Right cardiac atrium (tissue), 5 donors: ENCODE results near the gene ARHGEF38. TPM values are rescaled to one million over a fixed set of nuclear protein-coding genes. Genes with fewer than 3 reads are reported as not detected.

ENCODE experiments used
- ATAC-seq, 2 donors: fragments of 200-7000 bp; cut with Tn5 transposase; one replicate each; pipeline versions ENCODE4 v1.8.0 to v1.9.1; 2020; ENCODE audit warnings: moderate library complexity in 2 of 2, mild to moderate bottlenecking in 1 of 2
- DNase-seq, 3 donors: peaks; one replicate each; pipeline ENCODE4 v3.0.0-alpha.2; 2020
- H3K27ac ChIP-seq: one replicate; pipeline ENCODE4 v1.5.1; 2013; ENCODE audit warnings: mild to moderate bottlenecking, low read length, control low read depth, moderate library complexity
- H3K27me3 ChIP-seq: one replicate; pipeline ENCODE4 v1.6.1; 2013; ENCODE audit not compliant: control insufficient read depth, insufficient read depth
- H3K4me1 ChIP-seq: one replicate; pipeline ENCODE4 v1.6.1; 2013; ENCODE audit warnings: low read length; ENCODE audit not compliant: control insufficient read depth, insufficient read depth
- H3K4me3 ChIP-seq: one replicate; pipeline ENCODE4 v1.5.1; 2013; ENCODE audit warnings: low read length, control low read depth
- H3K9me3 ChIP-seq: one replicate; pipeline ENCODE4 v1.6.1; 2013; ENCODE audit warnings: low read length; ENCODE audit not compliant: control insufficient read depth
- WGBS: extraction: QIAGEN DNeasy Blood & Tissue Kit; methylation state at CpG from one replicate; pipeline ENCODE4 v1.1.7; 2013; 5-methylcytosine and 5-hydroxymethylcytosine counted together
- intact Hi-C, 4 donors: fragments of 100-400 bp; cut with DNase I; formaldehyde crosslinking; loops; one replicate each; pipeline versions ENCODE4 v1.11.0 to v1.14.0; 2022 to 2023
- polyA plus RNA-seq: library from polyadenylated mRNA; stranded (reverse); fragments of 200-250 nt; gene quantifications from one replicate; pipeline ENCODE4 v1.2.3, GENCODE V29; 2013
- total RNA-seq, 4 donors: library from RNA; stranded (reverse); fragmentation: NEBNext Ultra II Directional; extraction: Animal tissue kit (Norgen Biotek cat#: 25700); gene quantifications; one replicate each; pipeline ENCODE4 v1.2.1, GENCODE V29; 2021
- donor health status: healthy with polysubstance abuse.
- donor health status: DM: no; HTN: yes; CAD: no.
- donor health status: DM: no; HTN: no; CAD: no.
- donor health status: DM: no; HTN: yes; CAD: no; lungs with severe emphysema.
- donor health status: DM: yes; HTN: yes; CAD: no.

ARHGEF38 gene
- total and polyA plus RNA-seq, 5 donors, result not detected

- Histone ChIP-seq H3K4me1 (no peaks in the 10 kb centered on the region), H3K27ac (no peak overlapping the region), H3K27me3 (no peaks in the 10 kb centered on the region), H3K4me3 (no peak overlapping the region), H3K9me3 (no peaks in the 10 kb centered on the region)
- DNase-seq (no peak), ATAC-seq (no peak)
- WGBS, result 54% methylated on average over 3 of the region's 3 CpGs
- intact Hi-C loops, result no loop called here
Observed at GRCh38 chr4:105558277-105558676, 5.9 kb downstream of the ARHGEF38 start.

- intact Hi-C loops, result no loop called here
- Histone ChIP-seq H3K9me3 (no peaks in the 10 kb centered on the region), H3K27ac (no peak overlapping the region), H3K27me3 (no peaks in the 10 kb centered on the region), H3K4me3 (no peak overlapping the region), H3K4me1 (no peaks in the 10 kb centered on the region)
- WGBS, result 47% methylated on average over 1 of the region's 1 CpG
- no peak for DNase-seq
- no peak for ATAC-seq
Observed at GRCh38 chr4:105560421-105560848, 8.0 kb downstream of the ARHGEF38 start.

- Histone ChIP-seq H3K9me3 (no peaks in the 10 kb centered on the region), H3K27me3 (no peaks in the 10 kb centered on the region), H3K4me3 (no peak overlapping the region), H3K4me1 (no peaks in the 10 kb centered on the region), H3K27ac (no peak overlapping the region)
- intact Hi-C loops, result no loop called here
- DNase-seq, result no peak
- ATAC-seq, result no peak
- WGBS, result 67% methylated on average over 1 of the region's 1 CpG
Observed at GRCh38 chr4:105563352-105563751, 10.9 kb downstream of the ARHGEF38 start.

- no peak overlapping the region for H3K4me3 ChIP-seq
- 55% methylated on average over 1 of the region's 1 CpG for WGBS
- ATAC-seq, result no peak
- intact Hi-C loops, result no loop called here
- no peak for DNase-seq
- no peaks in the 10 kb centered on the region for H3K9me3 ChIP-seq
- no peak overlapping the region for H3K27ac ChIP-seq
- H3K4me1 ChIP-seq, result no peaks in the 10 kb centered on the region
- no peaks in the 10 kb centered on the region for H3K27me3 ChIP-seq
Observed at GRCh38 chr4:105568584-105568983, 16.2 kb downstream of the ARHGEF38 start.

GRCh38 chr4:105569057-105569865, 16.8 kb downstream of the ARHGEF38 start:
- Histone ChIP-seq H3K4me3 (no peak overlapping the region), H3K9me3 (no peaks in the 10 kb centered on the region), H3K27ac (no peak overlapping the region), H3K27me3 (no peaks in the 10 kb centered on the region), H3K4me1 (no peaks in the 10 kb centered on the region)
- DNase-seq, result no peak
- WGBS, result 72% methylated on average over 3 of the region's 3 CpGs
- ATAC-seq, result no peak
- intact Hi-C loops, result no loop called here

GRCh38 chr4:105569866-105570236, 17.4 kb downstream of the ARHGEF38 start:
- Histone ChIP-seq H3K4me1 (no peaks in the 10 kb centered on the region), H3K27me3 (no peaks in the 10 kb centered on the region), H3K4me3 (no peak overlapping the region), H3K9me3 (no peaks in the 10 kb centered on the region), H3K27ac (no peak overlapping the region)
- WGBS, result 54% methylated on average over 2 of the region's 2 CpGs
- ATAC-seq (peak; percentile 35 to 72), DNase-seq (no peak)
- intact Hi-C loops, result no loop called here

- DNase-seq (no peak), ATAC-seq (no peak)
- Histone ChIP-seq H3K4me3 (no peak overlapping the region), H3K9me3 (no peaks in the 10 kb centered on the region), H3K27ac (no peak overlapping the region), H3K4me1 (no peaks in the 10 kb centered on the region), H3K27me3 (no peaks in the 10 kb centered on the region)
- intact Hi-C loops, result no loop called here
- 80% methylated on average over 3 of the region's 3 CpGs for WGBS
Observed at GRCh38 chr4:105572296-105572695, 19.9 kb downstream of the ARHGEF38 start.

- Histone ChIP-seq H3K9me3 (no peaks in the 10 kb centered on the region), H3K4me3 (no peak overlapping the region), H3K27ac (no peak overlapping the region), H3K27me3 (no peaks in the 10 kb centered on the region), H3K4me1 (no peaks in the 10 kb centered on the region)
- intact Hi-C loops, result no loop called here
- WGBS, result 60% methylated on average over 4 of the region's 4 CpGs
- ATAC-seq (no peak), DNase-seq (no peak)
Observed at GRCh38 chr4:105586638-105587328, 34.4 kb downstream of the ARHGEF38 start.

GRCh38 chr4:105587841-105588240, 35.4 kb downstream of the ARHGEF38 start:
- DNase-seq, result no peak
- no peak for ATAC-seq
- Histone ChIP-seq H3K27ac (no peak overlapping the region), H3K4me3 (no peak overlapping the region), H3K27me3 (no peaks in the 10 kb centered on the region), H3K9me3 (no peaks in the 10 kb centered on the region), H3K4me1 (no peaks in the 10 kb centered on the region)
- WGBS, result 82% methylated on average over 2 of the region's 2 CpGs
- intact Hi-C loops, result no loop called here

- no peaks in the 10 kb centered on the region for H3K27me3 ChIP-seq
- 75% methylated on average over 3 of the region's 3 CpGs for WGBS
- intact Hi-C loops, result no loop called here
- H3K9me3 ChIP-seq, result no peaks in the 10 kb centered on the region
- no peak overlapping the region for H3K27ac ChIP-seq
- no peaks in the 10 kb centered on the region for H3K4me1 ChIP-seq
- H3K4me3 ChIP-seq, result no peak overlapping the region
- DNase-seq, result no peak
- no peak for ATAC-seq
Observed at GRCh38 chr4:105588252-105588651, 35.8 kb downstream of the ARHGEF38 start.

GRCh38 chr4:105591573-105591972, 39.2 kb downstream of the ARHGEF38 start:
- H3K9me3 ChIP-seq, result no peaks in the 10 kb centered on the region
- no peak for ATAC-seq
- DNase-seq, result no peak
- H3K4me1 ChIP-seq, result no peaks in the 10 kb centered on the region
- intact Hi-C loops, result no loop called here
- WGBS, result 83% methylated on average over 3 of the region's 3 CpGs
- no peak overlapping the region for H3K4me3 ChIP-seq
- H3K27me3 ChIP-seq, result no peaks in the 10 kb centered on the region
- no peak overlapping the region for H3K27ac ChIP-seq
